Right lobe of liver (tissue), 6 donors: ENCODE results near the gene ULBP3. TPM values are rescaled to one million over a fixed set of nuclear protein-coding genes. Genes with fewer than 3 reads are reported as not detected.

Experiments used
- ATAC-seq, 4 donors: fragments of 200-7000 bp; cut with Tn5 transposase; one replicate each; pipeline ENCODE4 v1.9.1; 2020; ENCODE audit warnings: mild to moderate bottlenecking in 4 of 4, moderate library complexity in 4 of 4
- DNase-seq, 3 donors: peaks; one replicate each; pipeline ENCODE4 v3.0.0-alpha.2; 2020
- H3K27ac ChIP-seq, 3 donors: fragments of 200-600 bp; one replicate each; pipeline ENCODE4 v1.8.0; 2022
- H3K27me3 ChIP-seq, 2 donors: fragments of 200-600 bp; one replicate each; pipeline ENCODE4 v1.8.0; 2022
- H3K36me3 ChIP-seq, 4 donors: fragments of 200-600 bp; sonication (generic) in 1 of 4; one replicate each; pipeline versions ENCODE4 v1.5.1 to v1.8.0; 2017 to 2022; ENCODE audit warnings: control low read depth in 1 of 4
- H3K4me1 ChIP-seq, 4 donors: fragments of 200-600 bp; sonication (generic) in 1 of 4; one replicate each; pipeline versions ENCODE4 v1.5.1 to v1.8.0; 2017 to 2022; ENCODE audit warnings: control low read depth in 1 of 4
- H3K4me3 ChIP-seq, 3 donors: fragments of 200-600 bp; one replicate each; pipeline ENCODE4 v1.8.0; 2022
- H3K9me3 ChIP-seq, 4 donors: fragments of 200-600 bp; sonication (generic) in 1 of 4; one replicate each; pipeline versions ENCODE4 v1.5.1 to v1.8.0; 2017 to 2022; ENCODE audit warnings: control low read depth in 1 of 4
- POLR2A ChIP-seq: fragments of 450-650 bp; IDR thresholded peaks from one replicate; pipeline ENCODE4 v1.6.1; 2017; ENCODE audit warnings: antibody characterized with exemption, mild to moderate bottlenecking
- WGBS: methylation state at CpG from one replicate; pipeline ENCODE4 v1.1.6; 2018; ENCODE audit warnings: low coverage, low lambda C conversion rate; ENCODE audit not compliant: insufficient coverage; ENCODE audit errors: missing lambda C conversion rate; 5-methylcytosine and 5-hydroxymethylcytosine counted together
- intact Hi-C, 2 donors: fragments of 100-400 bp; cut with DNase I; formaldehyde crosslinking; loops; one replicate each; pipeline versions ENCODE4 v1.11.2 to v1.14.1; 2022
- total RNA-seq, 6 experiments: library from RNA; depleted of rRNA in 2 of 6; stranded (reverse); fragments of >200 nt in 2 of 6; fragmentation: NEBNext Ultra II Directional in 3 of 6; extraction: Animal tissue kit (Norgen Biotek cat#: 25700) in 3 of 6; gene quantifications; one replicate each; pipeline versions ENCODE4 v1.1.0 to v1.2.4, GENCODE V29; 2016 to 2023
- TF ChIP-seq, protein P1 (sequence below), 4 donors: fragments of 200-600 bp in 3 of 4; fragments of 450-650 bp in 1 of 4; IDR thresholded peaks; one replicate each; pipeline versions ENCODE4 v1.5.1 to v1.8.0; 2016 to 2022; ENCODE audit warnings: antibody characterized with exemption in 4 of 4, mild to moderate bottlenecking in 2 of 4
- donor health status: DM: no; HTN: yes; CAD: no.
- donor health status: DM: no; HTN: no; CAD: no.
- donor health status: DM: no; HTN: no; CAD: no.
- donor health status: DM: no; HTN: yes; CAD: no.
- donor health status: DM: no; HTN: yes; CAD: no.

ULBP3 gene
- total RNA-seq, 6 experiments from 2014 or later, result 0.34 to 1.7 (median 0.89) TPM

DNA sequence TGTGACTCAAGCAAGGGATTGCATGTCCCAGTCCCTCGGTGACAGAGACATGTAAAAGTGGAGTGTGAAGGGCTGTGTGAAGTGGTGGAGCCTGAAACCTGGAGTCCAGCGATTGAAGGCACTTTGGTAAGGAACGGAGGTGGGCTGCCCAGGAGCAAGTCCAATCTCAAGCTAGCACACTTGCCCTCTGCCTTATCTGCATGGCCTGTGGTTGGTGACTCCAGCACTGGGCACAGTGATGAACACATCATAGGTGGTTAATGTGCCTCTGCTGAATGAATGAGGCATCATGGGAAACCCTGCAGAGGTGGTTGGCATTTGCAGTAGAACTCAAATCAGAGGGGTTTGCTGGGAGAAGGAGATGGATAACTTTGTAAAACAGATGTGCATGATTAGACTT lies 14.9 kb upstream of the ULBP3 start:
- no peak overlapping the region for H3K4me3 ChIP-seq
- H3K27me3 ChIP-seq, result no peaks in the 10 kb centered on the region
- ATAC-seq (no peak), DNase-seq (no peak)
- no peak overlapping the region for H3K27ac ChIP-seq
- TF ChIP-seq, protein P1, sequence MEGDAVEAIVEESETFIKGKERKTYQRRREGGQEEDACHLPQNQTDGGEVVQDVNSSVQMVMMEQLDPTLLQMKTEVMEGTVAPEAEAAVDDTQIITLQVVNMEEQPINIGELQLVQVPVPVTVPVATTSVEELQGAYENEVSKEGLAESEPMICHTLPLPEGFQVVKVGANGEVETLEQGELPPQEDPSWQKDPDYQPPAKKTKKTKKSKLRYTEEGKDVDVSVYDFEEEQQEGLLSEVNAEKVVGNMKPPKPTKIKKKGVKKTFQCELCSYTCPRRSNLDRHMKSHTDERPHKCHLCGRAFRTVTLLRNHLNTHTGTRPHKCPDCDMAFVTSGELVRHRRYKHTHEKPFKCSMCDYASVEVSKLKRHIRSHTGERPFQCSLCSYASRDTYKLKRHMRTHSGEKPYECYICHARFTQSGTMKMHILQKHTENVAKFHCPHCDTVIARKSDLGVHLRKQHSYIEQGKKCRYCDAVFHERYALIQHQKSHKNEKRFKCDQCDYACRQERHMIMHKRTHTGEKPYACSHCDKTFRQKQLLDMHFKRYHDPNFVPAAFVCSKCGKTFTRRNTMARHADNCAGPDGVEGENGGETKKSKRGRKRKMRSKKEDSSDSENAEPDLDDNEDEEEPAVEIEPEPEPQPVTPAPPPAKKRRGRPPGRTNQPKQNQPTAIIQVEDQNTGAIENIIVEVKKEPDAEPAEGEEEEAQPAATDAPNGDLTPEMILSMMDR (IDR thresholded peaks at IDR 0.05), result no peak
- TF ChIP-seq POLR2A, result no peak
- H3K4me1 ChIP-seq, result no peaks in the 10 kb centered on the region
- no peaks in the 10 kb centered on the region for H3K9me3 ChIP-seq
- H3K36me3 ChIP-seq, result no peaks in the 10 kb centered on the region
- intact Hi-C loops, result loop anchor here (5.0 to 10.0 kb wide), 3 partner anchors 248 to 311 kb away; no protein-coding TSS in a partner anchor
- WGBS, result 48% methylated on average over 2 of the region's 3 CpGs

DNA sequence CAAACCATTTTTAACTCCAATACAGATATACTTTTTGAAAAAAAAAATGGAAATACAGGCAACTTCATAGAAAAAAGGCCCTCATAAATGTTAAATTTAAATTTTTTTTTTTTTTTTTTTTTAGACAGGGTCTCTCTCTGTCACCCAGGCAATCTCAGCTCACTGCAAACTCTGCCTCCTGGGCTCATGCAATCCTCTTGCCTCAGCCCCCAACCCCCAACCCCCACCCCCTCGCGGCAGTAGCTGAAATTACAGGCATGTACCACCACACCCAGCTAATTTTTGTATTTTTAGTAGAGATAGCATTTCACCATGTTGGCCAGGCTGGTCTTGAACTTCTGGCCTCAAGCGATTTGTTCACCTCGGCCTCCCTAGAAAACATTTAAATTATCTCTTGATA lies 12.8 kb upstream of the ULBP3 start:
- intact Hi-C loops, result loop anchor here (5.0 to 10.0 kb wide), 3 partner anchors 251 to 313 kb away; no protein-coding TSS in a partner anchor
- 68% methylated on average over 4 of the region's 4 CpGs for WGBS
- no peaks in the 10 kb centered on the region for H3K4me1 ChIP-seq
- DNase-seq (no peak), ATAC-seq (no peak)
- no peaks in the 10 kb centered on the region for H3K36me3 ChIP-seq
- no peaks in the 10 kb centered on the region for H3K27me3 ChIP-seq
- H3K27ac ChIP-seq, result no peak overlapping the region
- H3K9me3 ChIP-seq, result no peaks in the 10 kb centered on the region
- TF ChIP-seq, protein P1 (IDR thresholded peaks at IDR 0.05), result no peak
- TF ChIP-seq POLR2A, result no peak
- no peak overlapping the region for H3K4me3 ChIP-seq

DNA sequence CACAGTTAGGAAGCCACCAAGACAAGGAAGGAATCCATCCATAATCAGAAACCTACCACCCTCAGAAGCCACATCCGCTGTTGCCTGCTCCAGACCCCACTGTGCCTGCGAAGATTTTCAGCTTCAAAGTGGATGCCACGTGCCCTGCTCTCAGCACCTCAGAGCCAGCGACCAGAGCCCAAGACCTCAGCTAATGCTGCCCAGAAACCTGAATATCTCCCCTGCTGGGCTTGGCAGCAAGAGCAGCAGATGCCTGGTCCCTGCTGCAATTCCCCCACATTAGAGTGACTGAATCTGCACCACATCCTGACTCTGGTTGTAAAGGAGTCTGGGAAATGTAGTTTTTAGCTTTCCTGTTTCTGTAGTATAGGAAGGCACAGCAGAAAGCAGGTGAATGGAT lies 10.7 kb upstream of the ULBP3 start:
- H3K27me3 ChIP-seq, result no peaks in the 10 kb centered on the region
- H3K4me3 ChIP-seq, result no peak overlapping the region
- no peak for TF ChIP-seq POLR2A
- TF ChIP-seq, protein P1 (IDR thresholded peaks at IDR 0.05), result no peak
- DNase-seq (no peak), ATAC-seq (no peak)
- no peaks in the 10 kb centered on the region for H3K9me3 ChIP-seq
- WGBS, result no CpG with 5 or more reads among the region's 4 CpGs
- intact Hi-C loops, result loop anchor here (5.0 to 10.0 kb wide), 3 partner anchors 253 to 315 kb away; no protein-coding TSS in a partner anchor
- no peak overlapping the region for H3K27ac ChIP-seq
- no peaks in the 10 kb centered on the region for H3K36me3 ChIP-seq
- H3K4me1 ChIP-seq, result no peaks in the 10 kb centered on the region

DNA sequence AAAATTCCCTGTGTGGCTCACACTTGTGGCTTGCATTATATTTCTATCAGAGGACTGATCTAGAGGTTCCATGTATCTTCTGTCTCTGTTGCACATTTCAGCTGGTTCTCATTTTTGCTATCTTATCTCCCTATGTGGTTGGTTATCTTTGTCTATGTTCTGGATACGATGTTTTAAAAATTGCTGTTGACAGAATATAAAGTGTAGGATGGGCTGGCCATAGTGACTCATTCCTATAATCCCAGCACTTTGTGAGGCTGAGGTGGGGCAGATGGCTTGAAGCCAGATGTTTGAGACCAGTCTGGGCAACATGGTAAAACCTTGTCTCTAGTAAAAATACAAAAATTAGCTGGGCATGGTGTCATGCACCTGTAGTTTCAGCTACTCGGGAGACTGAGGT lies 9.9 kb upstream of the ULBP3 start:
- 67% methylated on average over 2 of the region's 2 CpGs for WGBS
- DNase-seq (no peak), ATAC-seq (no peak)
- H3K36me3 ChIP-seq, result no peaks in the 10 kb centered on the region
- H3K4me3 ChIP-seq, result no peak overlapping the region
- H3K9me3 ChIP-seq, result no peaks in the 10 kb centered on the region
- intact Hi-C loops, result no loop called here
- H3K27ac ChIP-seq, result no peak overlapping the region
- no peak for TF ChIP-seq POLR2A
- TF ChIP-seq, protein P1 (IDR thresholded peaks at IDR 0.05), result no peak
- no peaks in the 10 kb centered on the region for H3K4me1 ChIP-seq
- H3K27me3 ChIP-seq, result no peaks in the 10 kb centered on the region
